Muscle of leg (tissue), 11 donors: Measurements from ENCODE around the gene RAVER1. TPM values are rescaled to one million over a fixed set of nuclear protein-coding genes. Genes with fewer than 3 reads are reported as not detected.

Experiments used
- DNase-seq: peaks from one replicate; pipeline ENCODE4 v3.0.0; 2013
- H3K27ac ChIP-seq: one replicate; pipeline ENCODE4 v1.5.1; 2013; ENCODE audit warnings: mild to moderate bottlenecking, low read length, control low read depth
- H3K27me3 ChIP-seq: one replicate; pipeline ENCODE4 v1.6.1; 2013; ENCODE audit warnings: low read length; ENCODE audit not compliant: control insufficient read depth, insufficient read depth
- H3K36me3 ChIP-seq: one replicate; pipeline ENCODE4 v1.6.1; 2013; ENCODE audit warnings: low read length; ENCODE audit not compliant: control insufficient read depth, insufficient read depth
- H3K4me1 ChIP-seq: one replicate; pipeline ENCODE4 v1.6.1; 2013; ENCODE audit warnings: low read length; ENCODE audit not compliant: control insufficient read depth, insufficient read depth
- H3K4me3 ChIP-seq: one replicate; pipeline ENCODE4 v1.5.1; 2013; ENCODE audit warnings: low read length, control low read depth
- H3K9me3 ChIP-seq: replicated peaks from 2 replicates; pipeline ENCODE4 v1.6.1; 2013; ENCODE audit warnings: low read depth, low read length; ENCODE audit not compliant: control insufficient read depth
- WGBS: methylation state at CpG from one replicate; pipeline ENCODE4 v1.1.5; 2013; ENCODE audit warnings: missing lambda C conversion rate; ENCODE audit not compliant: insufficient coverage; 5-methylcytosine and 5-hydroxymethylcytosine counted together
- polyA plus RNA-seq, 8 donors: library from polyadenylated mRNA; unstranded; fragments of 120-200 nt; gene quantifications; one replicate each; pipeline versions ENCODE4 v1.2.1 to v1.2.3, GENCODE V29; 2013; ENCODE audit warnings: inconsistent platforms in 1 of 8, low replicate concordance in 1 of 8; ENCODE audit not compliant: insufficient read length in 8 of 8, insufficient read depth in 1 of 8
- total RNA-seq: library from RNA; stranded (reverse); fragments of 120-200 nt; gene quantifications from one replicate; pipeline ENCODE4 v1.2.4, GENCODE V29; 2013

RAVER1 gene
- total and polyA plus RNA-seq, 9 donors = 4.4 to 21.7 (median 17.4) TPM

GRCh38 chr19:10305139-10305806 lies 28.1 kb downstream of the RAVER1 start:
- H3K36me3 ChIP-seq = peaks cover 9% of the 10 kb centered on the region
- no peak overlapping the region for H3K27ac ChIP-seq
- H3K27me3 ChIP-seq = peaks cover 6% of the 10 kb centered on the region
- H3K4me3 ChIP-seq = no peak overlapping the region
- DNase-seq = no peak
- WGBS = 65% methylated on average over 11 of the region's 17 CpGs
- H3K4me1 ChIP-seq = no peaks in the 10 kb centered on the region
- no peaks in the 10 kb centered on the region for H3K9me3 ChIP-seq

- H3K9me3 ChIP-seq = no peaks in the 10 kb centered on the region
- H3K36me3 ChIP-seq = peaks cover 5% of the 10 kb centered on the region
- H3K27ac ChIP-seq = no peak overlapping the region
- H3K4me1 ChIP-seq = peaks cover 14% of the 10 kb centered on the region
- H3K4me3 ChIP-seq = no peak overlapping the region
- H3K27me3 ChIP-seq = peaks cover 52% of the 10 kb centered on the region
- no peak for DNase-seq
- WGBS = 47% methylated on average over 9 of the region's 14 CpGs
Measured at GRCh38 chr19:10299545-10300458, 33.5 kb downstream of the RAVER1 start.

GRCh38 chr19:10295847-10296591 lies 37.3 kb downstream of the RAVER1 start:
- WGBS = under 1% methylated on average over 48 of the region's 58 CpGs
- DNase-seq = no peak
- Histone ChIP-seq H3K4me3 (no peak overlapping the region), H3K4me1 (peaks cover 33% of the 10 kb centered on the region), H3K27ac (no peak overlapping the region), H3K36me3 (no peaks in the 10 kb centered on the region), H3K27me3 (peaks cover 85% of the 10 kb centered on the region), H3K9me3 (no peaks in the 10 kb centered on the region)

DNA sequence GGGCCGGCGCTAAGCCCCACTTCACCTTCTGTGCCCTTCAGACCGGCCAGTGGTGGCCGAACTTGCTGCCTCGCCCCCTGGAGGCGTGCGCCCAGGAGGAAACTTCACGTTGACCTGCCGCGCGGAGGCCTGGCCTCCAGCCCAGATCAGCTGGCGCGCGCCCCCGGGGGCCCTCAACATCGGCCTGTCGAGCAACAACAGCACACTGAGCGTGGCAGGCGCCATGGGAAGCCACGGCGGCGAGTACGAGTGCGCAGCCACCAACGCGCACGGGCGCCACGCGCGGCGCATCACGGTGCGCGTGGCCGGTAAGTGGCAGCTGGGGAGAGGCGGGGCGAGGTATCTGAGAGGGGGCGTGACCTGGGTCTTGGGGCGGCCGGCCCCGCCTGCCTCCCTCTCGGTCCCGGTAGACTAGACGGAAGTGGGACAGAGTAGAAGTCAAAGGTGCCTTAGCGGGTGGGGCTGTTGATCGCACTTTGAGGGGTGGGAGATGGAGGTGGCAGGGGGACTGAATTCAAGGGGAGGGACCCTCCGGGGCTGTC lies 38.0 kb downstream of the RAVER1 start:
- no peak for DNase-seq
- no peaks in the 10 kb centered on the region for H3K9me3 ChIP-seq
- H3K27ac ChIP-seq = no peak overlapping the region
- peaks cover 39% of the 10 kb centered on the region for H3K4me1 ChIP-seq
- H3K27me3 ChIP-seq = peaks cover 91% of the 10 kb centered on the region
- H3K4me3 ChIP-seq = no peak overlapping the region
- under 1% methylated on average over 46 of the region's 48 CpGs for WGBS
- no peaks in the 10 kb centered on the region for H3K36me3 ChIP-seq

DNA sequence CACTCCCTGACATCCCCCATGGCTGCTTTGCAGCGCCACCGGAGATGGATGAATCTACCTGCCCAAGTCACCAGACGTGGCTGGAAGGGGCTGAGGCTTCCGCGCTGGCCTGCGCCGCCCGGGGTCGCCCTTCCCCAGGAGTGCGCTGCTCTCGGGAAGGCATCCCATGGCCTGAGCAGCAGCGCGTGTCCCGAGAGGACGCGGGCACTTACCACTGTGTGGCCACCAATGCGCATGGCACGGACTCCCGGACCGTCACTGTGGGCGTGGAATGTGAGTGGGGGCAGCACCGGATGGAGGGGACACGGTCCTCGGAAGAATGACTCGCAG lies 39.0 kb downstream of the RAVER1 start:
- WGBS = 4% methylated on average over 21 of the region's 25 CpGs

DNA sequence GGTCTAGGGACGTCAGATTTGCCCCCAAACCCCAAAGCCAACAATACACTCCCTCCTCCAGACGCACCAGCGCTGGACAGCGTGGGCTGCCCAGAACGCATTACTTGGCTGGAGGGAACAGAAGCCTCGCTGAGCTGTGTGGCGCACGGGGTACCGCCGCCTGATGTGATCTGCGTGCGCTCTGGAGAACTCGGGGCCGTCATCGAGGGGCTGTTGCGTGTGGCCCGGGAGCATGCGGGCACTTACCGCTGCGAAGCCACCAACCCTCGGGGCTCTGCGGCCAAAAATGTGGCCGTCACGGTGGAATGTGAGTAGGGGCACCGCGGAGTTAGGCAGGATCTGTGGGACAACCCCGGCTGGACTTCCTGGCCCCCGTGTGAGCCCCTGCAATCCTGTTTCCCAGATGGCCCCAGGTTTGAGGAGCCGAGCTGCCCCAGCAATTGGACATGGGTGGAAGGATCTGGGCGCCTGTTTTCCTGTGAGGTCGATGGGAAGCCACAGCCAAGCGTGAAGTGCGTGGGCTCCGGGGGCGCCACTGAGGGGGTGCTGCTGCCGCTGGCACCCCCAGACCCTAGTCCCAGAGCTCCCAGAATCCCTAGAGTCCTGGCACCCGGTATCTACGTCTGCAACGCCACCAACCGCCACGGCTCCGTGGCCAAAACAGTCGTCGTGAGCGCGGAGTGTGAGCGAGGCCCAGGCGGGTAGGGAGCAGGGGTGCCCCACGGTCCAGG lies 39.5 kb downstream of the RAVER1 start:
- Histone ChIP-seq H3K4me3 (no peak overlapping the region), H3K27ac (no peak overlapping the region), H3K36me3 (no peaks in the 10 kb centered on the region), H3K27me3 (peaks cover 96% of the 10 kb centered on the region), H3K9me3 (no peaks in the 10 kb centered on the region), H3K4me1 (peaks cover 55% of the 10 kb centered on the region)
- DNase-seq = no peak
- 12% methylated on average over 46 of the region's 49 CpGs for WGBS

More for the DNA sequence above, 39.0 kb downstream of the RAVER1 start:
- Histone ChIP-seq H3K27ac (no peak overlapping the region), H3K4me3 (no peak overlapping the region), H3K9me3 (no peaks in the 10 kb centered on the region), H3K36me3 (no peaks in the 10 kb centered on the region), H3K27me3 (peaks cover 94% of the 10 kb centered on the region), H3K4me1 (peaks cover 50% of the 10 kb centered on the region)
- no peak for DNase-seq

GRCh38 chr19:10292789-10293636 lies 40.3 kb downstream of the RAVER1 start:
- 11% methylated on average over 54 of the region's 56 CpGs for WGBS
- Histone ChIP-seq H3K27ac (no peak overlapping the region), H3K36me3 (no peaks in the 10 kb centered on the region), H3K9me3 (no peaks in the 10 kb centered on the region), H3K4me1 (peaks cover 60% of the 10 kb centered on the region), H3K27me3 (peaks cover 100% of the 10 kb centered on the region), H3K4me3 (peak overlapping the region; percentile 17)
- no peak for DNase-seq

GRCh38 chr19:10292206-10292788 lies 41.0 kb downstream of the RAVER1 start:
- peak; percentile 42 for DNase-seq
- Histone ChIP-seq H3K4me1 (peaks cover 66% of the 10 kb centered on the region), H3K27me3 (peaks cover 100% of the 10 kb centered on the region), H3K27ac (no peak overlapping the region), H3K4me3 (peak overlapping the region; percentile 17), H3K36me3 (no peaks in the 10 kb centered on the region), H3K9me3 (no peaks in the 10 kb centered on the region)
- 1% methylated on average over 45 of the region's 45 CpGs for WGBS
